Activated CD4-positive, alpha-beta memory T cell treated with anti-CD3 and anti-CD28 coated beads, Interleukin-2, amount 10 ng/mL, durations not matched to agents 7 days and 5 days (primary cell): ENCODE measurements around the gene MGST3. TPM values are rescaled to one million over a fixed set of nuclear protein-coding genes. Genes with fewer than 3 reads are reported as not detected.
"Not testable (repeated sequence)": the region's sequence is repeated elsewhere in the genome, so short reads cannot be mapped to it uniquely, and the experiment has no call there.

Experiments used
- CTCF ChIA-PET: fragments of 350-600 bp; sonication (Branson Sonifier 250); formaldehyde crosslinking; loops from one replicate; lab custom pipeline; 2021; ENCODE audit warnings: antibody characterized with exemption, inconsistent platforms; lab: Charles Lee
- POLR2A ChIA-PET: fragments of 350-600 bp; sonication (Branson Sonifier 250); formaldehyde crosslinking; loops from one replicate; lab custom pipeline; 2021; ENCODE audit warnings: antibody characterized with exemption; lab: Charles Lee
- DNase-seq: peaks from one replicate; pipeline ENCODE4 v3.0.0-alpha.2; 2020
- H3K27ac Mint-ChIP-seq: one replicate; pipeline ENCODE4 v1.8.0; 2021; ENCODE audit warnings: mild to moderate bottlenecking, mixed read lengths
- H3K27me3 Mint-ChIP-seq: one replicate; pipeline ENCODE4 v1.8.0; 2021; ENCODE audit warnings: mixed read lengths
- H3K36me3 Mint-ChIP-seq: one replicate; pipeline ENCODE4 v1.8.0; 2021; ENCODE audit warnings: low read depth, mixed read lengths
- H3K4me1 Mint-ChIP-seq: one replicate; pipeline ENCODE4 v1.8.0; 2021; ENCODE audit warnings: mixed read lengths
- H3K4me3 Mint-ChIP-seq: one replicate; pipeline ENCODE4 v1.8.0; 2021; ENCODE audit warnings: mild to moderate bottlenecking, mixed read lengths
- H3K9me3 Mint-ChIP-seq: one replicate; pipeline ENCODE4 v1.8.0; 2021; ENCODE audit warnings: mixed read lengths
- total RNA-seq, 2 experiments: library from RNA; stranded (reverse); gene quantifications; one replicate each; pipeline ENCODE4 v1.2.3, GENCODE V29; 2021

Gene MGST3
- total RNA-seq, 2 experiments from 2014 or later: 63.4 to 70.3 TPM

DNA sequence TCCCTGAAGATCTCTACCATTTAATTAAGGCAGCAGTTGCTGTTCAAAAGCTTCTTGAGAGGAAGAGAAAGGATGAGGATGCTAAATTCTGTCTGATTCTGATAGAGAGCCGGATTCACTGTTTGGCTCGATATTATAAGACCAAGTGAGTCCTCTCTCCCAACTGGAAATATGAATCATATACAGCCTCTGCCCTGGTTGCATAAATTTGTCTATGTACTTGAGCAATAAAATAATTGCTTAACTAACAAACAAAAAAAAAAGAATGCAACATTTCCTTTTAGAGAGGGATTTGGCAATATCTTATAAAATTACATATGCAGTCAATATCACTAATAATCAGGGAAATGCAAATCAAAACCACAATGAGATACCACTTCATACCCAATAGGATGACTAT, 40.5 kb downstream of the MGST3 start:
- Mint-ChIP-seq H3K27me3 (no peaks in the 10 kb centered on the region), H3K4me3 (no peak overlapping the region), H3K27ac (no peak overlapping the region), H3K36me3 (peaks cover 73% of the 10 kb centered on the region), H3K4me1 (peaks cover 6% of the 10 kb centered on the region), H3K9me3 (no peaks in the 10 kb centered on the region)
- CTCF ChIA-PET: no interaction called here
- POLR2A ChIA-PET: no interaction called here
- DNase-seq: no peak

DNA sequence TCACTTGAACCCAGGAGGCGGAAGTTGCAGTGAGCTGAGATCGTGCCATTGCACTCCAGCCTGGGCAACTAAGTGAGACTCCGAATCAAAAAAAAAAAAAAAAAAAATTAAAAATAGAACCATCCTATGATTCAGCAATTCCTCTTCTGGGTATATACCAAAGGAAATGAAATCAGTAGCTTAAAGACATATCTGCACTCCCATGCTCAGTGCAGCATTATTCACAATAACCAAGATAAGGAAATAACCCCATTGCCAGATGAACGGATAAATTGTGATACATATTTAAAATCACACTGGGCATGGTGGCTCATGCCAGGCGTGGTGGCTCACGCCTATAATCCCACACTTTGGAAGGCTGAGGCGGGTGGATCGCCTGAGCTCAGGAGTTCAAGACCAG, 43.6 kb downstream of the MGST3 start:
- H3K36me3 Mint-ChIP-seq: peaks cover 64% of the 10 kb centered on the region
- POLR2A ChIA-PET: no interaction called here
- H3K4me1 Mint-ChIP-seq: peaks cover 20% of the 10 kb centered on the region
- no peaks in the 10 kb centered on the region for H3K27me3 Mint-ChIP-seq
- no peak overlapping the region for H3K27ac Mint-ChIP-seq
- H3K9me3 Mint-ChIP-seq: no peaks in the 10 kb centered on the region
- H3K4me3 Mint-ChIP-seq: no peak overlapping the region
- no peak for DNase-seq
- CTCF ChIA-PET: interaction anchor here (0.6 kb wide), 1 partner anchor 11 kb away, joined by 3 read pairs; no protein-coding TSS in a partner anchor

DNA sequence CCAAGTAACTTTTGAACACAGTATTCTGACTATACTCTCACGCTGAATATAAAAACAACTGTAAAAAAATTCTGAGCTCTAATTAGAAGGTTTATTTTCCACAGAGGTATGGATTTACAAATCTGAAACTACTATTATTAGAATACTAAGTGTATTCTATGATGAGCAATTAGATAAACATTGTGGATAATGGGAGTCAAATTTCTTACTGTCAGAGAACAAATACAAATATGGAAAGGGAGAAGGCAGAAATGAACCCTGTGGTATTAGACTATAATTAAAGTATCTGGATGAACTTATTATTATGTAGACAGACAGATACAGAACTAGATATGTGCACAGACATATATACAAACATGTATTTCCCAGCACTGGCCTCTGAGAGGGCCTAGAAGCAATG, 44.8 kb downstream of the MGST3 start:
- H3K36me3 Mint-ChIP-seq: peaks cover 67% of the 10 kb centered on the region
- H3K27me3 Mint-ChIP-seq: no peaks in the 10 kb centered on the region
- no peaks in the 10 kb centered on the region for H3K9me3 Mint-ChIP-seq
- no peak overlapping the region for H3K27ac Mint-ChIP-seq
- no peak for DNase-seq
- ChIA-PET POLR2A (interaction anchor here (0.9 kb wide), 1 partner anchor 46 kb away, joined by 3 read pairs; no protein-coding TSS in a partner anchor), CTCF (no interaction called here)
- peaks cover 20% of the 10 kb centered on the region for H3K4me1 Mint-ChIP-seq
- H3K4me3 Mint-ChIP-seq: no peak overlapping the region

DNA sequence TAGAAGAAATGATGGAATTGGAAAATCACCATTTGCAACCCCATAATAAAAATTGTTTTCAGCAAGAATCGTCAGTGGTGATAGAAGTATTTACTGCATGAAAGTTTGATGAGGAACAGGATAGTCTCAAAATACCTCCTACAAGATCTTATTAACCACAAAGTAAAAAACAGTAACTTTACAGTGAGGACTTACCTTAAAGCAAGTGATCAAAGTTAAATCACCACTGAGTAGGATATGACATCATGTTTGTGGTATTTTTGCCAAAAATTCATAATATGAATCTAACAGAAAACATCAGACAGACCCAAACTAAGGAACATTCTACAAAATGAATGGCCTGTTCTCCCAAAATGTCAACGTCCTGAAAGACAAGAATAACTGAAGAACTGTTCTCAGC, 47.5 kb downstream of the MGST3 start:
- CTCF ChIA-PET: interaction anchor here (0.6 kb wide), 1 partner anchor 135 kb away, joined by 3 read pairs; no protein-coding TSS in a partner anchor
- H3K36me3 Mint-ChIP-seq: peaks cover 66% of the 10 kb centered on the region
- peak overlapping the region; percentile 49 for H3K27ac Mint-ChIP-seq
- DNase-seq: no peak
- POLR2A ChIA-PET: no interaction called here
- H3K4me3 Mint-ChIP-seq: no peak overlapping the region
- no peaks in the 10 kb centered on the region for H3K9me3 Mint-ChIP-seq
- H3K27me3 Mint-ChIP-seq: no peaks in the 10 kb centered on the region
- H3K4me1 Mint-ChIP-seq: peaks cover 20% of the 10 kb centered on the region

- ChIA-PET CTCF (interaction anchor here (0.9 kb wide), 1 partner anchor 11 kb away, joined by 3 read pairs; no protein-coding TSS in a partner anchor), POLR2A (no interaction called here)
- DNase-seq: no peak
- Mint-ChIP-seq H3K9me3 (no peaks in the 10 kb centered on the region), H3K36me3 (peaks cover 71% of the 10 kb centered on the region), H3K4me3 (no peak overlapping the region), H3K27ac (peak overlapping the region; percentile 23), H3K27me3 (no peaks in the 10 kb centered on the region), H3K4me1 (peaks cover 23% of the 10 kb centered on the region)
Observed at GRCh38 chr1:165679282-165680036, 48.4 kb downstream of the MGST3 start.

GRCh38 chr1:165680303-165680702, 49.3 kb downstream of the MGST3 start:
- Mint-ChIP-seq H3K27me3 (no peaks in the 10 kb centered on the region), H3K9me3 (no peaks in the 10 kb centered on the region), H3K4me3 (no peak overlapping the region), H3K4me1 (peaks cover 27% of the 10 kb centered on the region), H3K27ac (no peak overlapping the region), H3K36me3 (peaks cover 77% of the 10 kb centered on the region)
- ChIA-PET CTCF (no interaction called here), POLR2A (no interaction called here)
- DNase-seq: no peak

DNA sequence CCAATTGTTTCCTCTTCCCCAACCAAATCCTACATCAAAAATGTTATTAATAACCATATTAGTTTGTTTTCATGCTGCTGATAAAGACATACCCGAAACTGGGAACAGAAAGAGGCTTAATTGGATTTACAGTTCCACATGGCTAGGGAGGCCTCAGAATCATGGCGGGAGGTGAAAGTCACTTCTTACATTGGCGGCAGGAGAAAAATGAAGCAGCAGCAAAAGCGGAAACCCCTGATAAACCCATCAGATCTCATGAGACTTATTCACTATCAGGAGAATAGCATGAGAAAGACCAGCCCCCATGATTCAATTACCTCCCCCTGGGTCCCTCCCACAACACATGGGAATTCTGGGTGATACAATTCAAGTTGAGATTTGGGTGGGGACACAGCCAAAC, 49.7 kb downstream of the MGST3 start:
- POLR2A ChIA-PET, H3K9me3 Mint-ChIP-seq, H3K4me3 Mint-ChIP-seq, H3K27me3 Mint-ChIP-seq, DNase-seq, CTCF ChIA-PET, H3K27ac Mint-ChIP-seq: not testable (repeated sequence)
- Mint-ChIP-seq H3K36me3 (peaks cover 76% of the 10 kb centered on the region), H3K4me1 (peaks cover 27% of the 10 kb centered on the region)

DNA sequence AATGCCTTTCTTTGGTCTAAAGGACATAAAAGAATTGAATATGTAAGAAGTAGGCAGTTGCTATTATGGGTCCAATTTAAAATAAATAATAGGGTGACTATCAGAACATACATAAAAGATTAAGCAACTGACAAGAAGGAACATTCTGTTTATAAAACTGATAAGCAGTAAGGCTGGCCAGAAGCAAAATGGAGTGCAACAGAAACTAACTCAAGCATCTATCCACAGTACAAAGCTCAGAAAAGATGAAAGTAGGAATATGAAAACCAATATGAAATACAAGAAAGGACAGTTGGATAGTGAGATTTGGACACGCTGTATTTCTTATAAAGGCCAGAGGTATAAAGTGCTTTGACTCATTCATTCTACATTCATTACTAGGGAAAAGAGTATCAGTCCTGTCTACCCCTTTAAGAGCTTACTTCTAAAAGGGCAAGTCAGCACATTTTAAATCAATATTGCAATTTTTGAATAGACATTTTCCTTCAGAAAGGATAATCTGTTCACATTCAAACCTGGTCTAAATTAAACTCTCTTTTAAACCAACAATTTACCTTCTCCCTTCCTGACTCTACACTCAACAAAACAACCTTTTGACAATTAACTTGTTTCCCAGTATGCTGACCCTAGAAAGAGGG, 52.9 kb downstream of the MGST3 start:
- Mint-ChIP-seq H3K27me3 (no peaks in the 10 kb centered on the region), H3K36me3 (peaks cover 86% of the 10 kb centered on the region), H3K4me1 (peaks cover 37% of the 10 kb centered on the region), H3K27ac (no peak overlapping the region), H3K4me3 (no peak overlapping the region), H3K9me3 (peaks cover 8% of the 10 kb centered on the region)
- ChIA-PET CTCF (interaction anchor here (0.9 to 1.2 kb wide), 3 partner anchors 13 to 83 kb away, joined by 3 to 7 read pairs (median 3); no protein-coding TSS in a partner anchor), POLR2A (interaction anchor here (5.0 kb wide), 1 partner anchor 14 kb away, joined by 36 read pairs; the partner anchor contains the start of gene ALDH9A1)
- no peak for DNase-seq

GRCh38 chr1:165686121-165686970, 55.3 kb downstream of the MGST3 start:
- Mint-ChIP-seq H3K36me3 (peaks cover 80% of the 10 kb centered on the region), H3K4me3 (peak overlapping the region; percentile 23), H3K27me3 (no peaks in the 10 kb centered on the region), H3K27ac (peak overlapping the region; percentile 72), H3K9me3 (peaks cover 8% of the 10 kb centered on the region), H3K4me1 (peaks cover 40% of the 10 kb centered on the region)
- POLR2A ChIA-PET: interaction anchor here (1.1 to 5.0 kb wide), 4 partner anchors 9 to 83 kb away, joined by 3 to 36 read pairs (median 4); partner anchors contain the start of genes ALDH9A1 and TMCO1
- CTCF ChIA-PET: interaction anchor here (0.7 to 2.8 kb wide), 9 partner anchors 9 to 185 kb away, joined by 3 to 17 read pairs (median 5); partner anchors contain the start of gene ALDH9A1
- DNase-seq: no peak

DNA sequence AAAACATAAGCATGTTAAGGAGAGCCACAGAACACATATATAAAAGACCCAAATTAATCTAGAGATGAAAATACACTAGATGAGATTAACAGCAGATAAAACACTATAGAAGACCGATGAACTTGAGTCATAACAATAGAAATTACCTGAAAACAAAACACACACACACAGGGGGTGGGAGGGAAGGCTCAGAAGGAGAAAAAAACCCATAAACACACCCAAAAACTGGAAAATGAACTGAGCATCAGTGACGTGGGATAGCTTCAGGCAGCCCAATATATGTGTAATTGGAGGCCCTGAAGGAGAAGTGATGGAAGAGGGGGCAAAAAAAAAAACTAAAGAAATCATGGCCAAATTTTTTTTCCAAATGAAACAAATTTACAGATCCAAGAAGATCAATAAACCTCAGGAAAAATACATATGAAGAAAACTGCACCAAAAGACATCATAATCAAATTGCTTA, 56.0 kb downstream of the MGST3 start:
- Mint-ChIP-seq H3K27ac (peak overlapping the region; percentile 72), H3K9me3 (peaks cover 8% of the 10 kb centered on the region), H3K27me3 (no peaks in the 10 kb centered on the region), H3K36me3 (peaks cover 82% of the 10 kb centered on the region), H3K4me1 (peaks cover 47% of the 10 kb centered on the region), H3K4me3 (peak overlapping the region; percentile 23)
- no peak for DNase-seq
- ChIA-PET CTCF (interaction anchor here (1.1 to 2.8 kb wide), 6 partner anchors 9 to 185 kb away, joined by 3 to 17 read pairs (median 5); partner anchors contain the start of gene ALDH9A1), POLR2A (interaction anchor here (0.7 to 5.0 kb wide), 4 partner anchors 11 to 82 kb away, joined by 3 to 36 read pairs (median 4); partner anchors contain the start of genes ALDH9A1 and TMCO1)

GRCh38 chr1:165688046-165688445, 57.0 kb downstream of the MGST3 start:
- H3K27me3 Mint-ChIP-seq: no peaks in the 10 kb centered on the region
- peaks cover 51% of the 10 kb centered on the region for H3K4me1 Mint-ChIP-seq
- no peak overlapping the region for H3K27ac Mint-ChIP-seq
- DNase-seq: no peak
- ChIA-PET CTCF (interaction anchor here (1.2 to 2.8 kb wide), 2 partner anchors 10 to 41 kb away, joined by 3 to 17 read pairs; partner anchors contain the start of gene ALDH9A1), POLR2A (interaction anchor here (0.7 kb wide), 1 partner anchor 81 kb away, joined by 3 read pairs; no protein-coding TSS in a partner anchor)
- H3K4me3 Mint-ChIP-seq: no peak overlapping the region
- peaks cover 79% of the 10 kb centered on the region for H3K36me3 Mint-ChIP-seq
- H3K9me3 Mint-ChIP-seq: peaks cover 8% of the 10 kb centered on the region

GRCh38 chr1:165695031-165695430, 64.0 kb downstream of the MGST3 start:
- Mint-ChIP-seq H3K27ac (no peak overlapping the region), H3K36me3 (peaks cover 59% of the 10 kb centered on the region), H3K27me3 (no peaks in the 10 kb centered on the region), H3K4me3 (no peak overlapping the region), H3K9me3 (no peaks in the 10 kb centered on the region), H3K4me1 (peaks cover 51% of the 10 kb centered on the region)
- POLR2A ChIA-PET: interaction anchor here (0.8 kb wide), 1 partner anchor 9 kb away, joined by 3 read pairs; no protein-coding TSS in a partner anchor
- CTCF ChIA-PET: interaction anchor here (1.4 kb wide), 1 partner anchor 9 kb away, joined by 5 read pairs; no protein-coding TSS in a partner anchor
- DNase-seq: no peak
